ENCODE measurements around the gene PRRC1.

GRCh38 chr5:127564002-127564769 lies 46.7 kb downstream of the PRRC1 start:
- TF ChIP-seq CTCF (IDR thresholded peaks at IDR 0.05) (peak; percentile 22 to 80 (median 75)), POLR2A (IDR thresholded peaks at IDR 0.05) (no peak)

All from body of pancreas (tissue), 4 donors.